Skeletal muscle tissue (tissue), 4 donors: ENCODE data around the gene NTSR2. TPM values are rescaled to one million over a fixed set of nuclear protein-coding genes. Genes with fewer than 3 reads are reported as not detected.

Experiments used
- H3K27ac ChIP-seq: one replicate; pipeline ENCODE4 v1.7.0; 2013; ENCODE audit warnings: mild to moderate bottlenecking, low read depth, low read length, inconsistent platforms
- H3K27me3 ChIP-seq, 3 donors: one replicate each; pipeline ENCODE4 v1.7.0; 2013; ENCODE audit warnings: low read length in 3 of 3; ENCODE audit not compliant: control insufficient read depth in 3 of 3, insufficient read depth in 3 of 3
- H3K36me3 ChIP-seq, 3 donors: one replicate each; pipeline ENCODE4 v1.7.0; 2013; ENCODE audit warnings: low read length in 3 of 3; ENCODE audit not compliant: control insufficient read depth in 3 of 3, insufficient read depth in 3 of 3
- H3K4me1 ChIP-seq, 3 donors: one replicate each; pipeline ENCODE4 v1.7.0; 2013; ENCODE audit warnings: low read length in 3 of 3, mild to moderate bottlenecking in 3 of 3; ENCODE audit not compliant: control insufficient read depth in 3 of 3, insufficient read depth in 3 of 3
- H3K4me3 ChIP-seq, 3 donors: one replicate each; pipeline ENCODE4 v1.7.0; 2013; ENCODE audit warnings: low read length in 3 of 3
- H3K9ac ChIP-seq, 3 donors: one replicate each; pipeline ENCODE4 v1.7.0; 2013; ENCODE audit warnings: low read length in 3 of 3, mild to moderate bottlenecking in 3 of 3, moderate library complexity in 2 of 3, low read depth in 1 of 3
- H3K9me3 ChIP-seq, 3 donors: one replicate each; pipeline ENCODE4 v1.7.0; 2013; ENCODE audit warnings: low read length in 3 of 3; ENCODE audit not compliant: control insufficient read depth in 3 of 3
- total RNA-seq: library from RNA; depleted of rRNA; stranded (reverse); fragments of >200 nt; gene quantifications from one replicate; pipeline ENCODE4 v1.2.3, GENCODE V29; 2014
- donor health status: Osteomylitis.

The NTSR2 gene
- total RNA-seq, 1 donor from 2014 or later: not detected

DNA sequence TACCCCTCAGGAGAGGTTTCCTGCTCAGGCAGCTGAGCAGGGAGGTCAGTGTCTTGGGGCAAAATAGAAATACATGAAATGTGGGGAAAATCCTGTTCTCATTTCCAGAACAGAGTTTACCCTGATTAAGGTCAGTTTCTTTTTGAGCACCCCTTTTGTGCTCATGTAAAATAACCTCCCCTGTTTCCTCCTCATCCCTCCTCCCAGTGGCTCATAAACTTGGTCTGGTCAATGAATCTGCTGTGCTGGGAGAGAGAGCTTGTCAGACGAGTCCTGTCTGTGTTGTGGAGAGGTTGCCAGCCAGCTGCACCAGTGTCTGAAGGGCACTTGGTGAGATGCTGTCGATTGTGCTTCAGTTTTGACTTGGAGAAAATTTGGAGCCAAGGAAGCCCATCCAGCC is 48.6 kb downstream of the NTSR2 start:
- Histone ChIP-seq H3K4me1 (no peaks in the 10 kb centered on the region), H3K27me3 (no peaks in the 10 kb centered on the region), H3K36me3 (peaks cover 0 to 9% (median 5%) of the 10 kb centered on the region in 3 donors), H3K27ac (no peak overlapping the region), H3K9ac (no peak overlapping the region), H3K4me3 (no peak overlapping the region), H3K9me3 (no peaks in the 10 kb centered on the region)

GRCh38 chr2:11618708-11619062 is 51.3 kb downstream of the NTSR2 start:
- no peaks in the 10 kb centered on the region for H3K4me1 ChIP-seq
- no peak overlapping the region for H3K9ac ChIP-seq
- H3K27ac ChIP-seq: no peak overlapping the region
- H3K4me3 ChIP-seq: no peak overlapping the region
- H3K36me3 ChIP-seq: peaks cover 0 to 6% (median 0%) of the 10 kb centered on the region in 3 donors
- no peaks in the 10 kb centered on the region for H3K9me3 ChIP-seq
- H3K27me3 ChIP-seq: no peaks in the 10 kb centered on the region

- H3K4me1 ChIP-seq: no peaks in the 10 kb centered on the region
- H3K27ac ChIP-seq: no peak overlapping the region
- no peak overlapping the region for H3K9ac ChIP-seq
- H3K4me3 ChIP-seq: no peak overlapping the region
- H3K36me3 ChIP-seq: peaks cover 0 to 6% (median 0%) of the 10 kb centered on the region in 3 donors
- H3K27me3 ChIP-seq: no peaks in the 10 kb centered on the region
- H3K9me3 ChIP-seq: no peaks in the 10 kb centered on the region
Observed at GRCh38 chr2:11617984-11618707, 51.8 kb downstream of the NTSR2 start.

DNA sequence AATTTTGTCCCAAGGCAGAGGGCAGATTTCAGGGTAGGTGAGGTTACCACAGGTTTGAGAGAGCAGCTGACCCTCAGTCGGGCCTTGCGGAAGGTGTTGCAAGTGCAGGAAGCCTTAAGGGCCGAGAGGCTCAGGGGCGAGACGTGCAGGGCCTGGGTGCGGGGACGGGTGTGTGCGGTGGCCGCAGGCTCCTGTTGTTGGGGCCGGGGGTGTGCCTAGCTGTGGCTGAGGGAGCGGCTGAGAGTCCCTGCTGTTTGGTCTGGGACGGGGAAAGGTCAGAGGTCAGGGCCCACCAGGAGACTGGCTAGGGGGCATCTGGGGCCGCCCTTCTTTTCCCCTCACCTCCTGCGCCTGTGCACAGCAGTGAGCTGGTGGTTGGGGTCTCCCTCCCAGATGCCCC is 52.5 kb downstream of the NTSR2 start:
- no peak overlapping the region for H3K9ac ChIP-seq
- H3K4me3 ChIP-seq: no peak overlapping the region
- no peak overlapping the region for H3K27ac ChIP-seq
- H3K4me1 ChIP-seq: no peaks in the 10 kb centered on the region
- peaks cover 0 to 8% (median 0%) of the 10 kb centered on the region in 3 donors for H3K36me3 ChIP-seq
- no peaks in the 10 kb centered on the region for H3K9me3 ChIP-seq
- H3K27me3 ChIP-seq: no peaks in the 10 kb centered on the region

- Histone ChIP-seq H3K36me3 (peaks cover 0 to 8% (median 0%) of the 10 kb centered on the region in 3 donors), H3K27me3 (no peaks in the 10 kb centered on the region), H3K9ac (no peak overlapping the region), H3K27ac (no peak overlapping the region), H3K4me3 (no peak overlapping the region), H3K9me3 (no peaks in the 10 kb centered on the region), H3K4me1 (no peaks in the 10 kb centered on the region)
Observed at GRCh38 chr2:11616851-11617415, 53.1 kb downstream of the NTSR2 start.

GRCh38 chr2:11616097-11616687 is 53.8 kb downstream of the NTSR2 start:
- Histone ChIP-seq H3K36me3 (peaks cover 0 to 8% (median 0%) of the 10 kb centered on the region in 3 donors), H3K9ac (no peak overlapping the region), H3K4me1 (no peaks in the 10 kb centered on the region), H3K27me3 (no peaks in the 10 kb centered on the region), H3K9me3 (no peaks in the 10 kb centered on the region), H3K4me3 (no peak overlapping the region), H3K27ac (no peak overlapping the region)

- Histone ChIP-seq H3K9me3 (no peaks in the 10 kb centered on the region), H3K9ac (no peak overlapping the region), H3K36me3 (peaks cover 0 to 9% (median 0%) of the 10 kb centered on the region in 3 donors), H3K4me1 (no peaks in the 10 kb centered on the region), H3K27me3 (no peaks in the 10 kb centered on the region), H3K4me3 (no peak overlapping the region), H3K27ac (no peak overlapping the region)
Observed at GRCh38 chr2:11615209-11615608, 54.8 kb downstream of the NTSR2 start.

- no peaks in the 10 kb centered on the region for H3K9me3 ChIP-seq
- H3K4me3 ChIP-seq: no peak overlapping the region
- H3K9ac ChIP-seq: no peak overlapping the region
- no peaks in the 10 kb centered on the region for H3K4me1 ChIP-seq
- H3K36me3 ChIP-seq: peaks cover 0 to 9% (median 0%) of the 10 kb centered on the region in 3 donors
- H3K27me3 ChIP-seq: no peaks in the 10 kb centered on the region
- no peak overlapping the region for H3K27ac ChIP-seq
Observed at GRCh38 chr2:11613297-11613696, 56.7 kb downstream of the NTSR2 start.

DNA sequence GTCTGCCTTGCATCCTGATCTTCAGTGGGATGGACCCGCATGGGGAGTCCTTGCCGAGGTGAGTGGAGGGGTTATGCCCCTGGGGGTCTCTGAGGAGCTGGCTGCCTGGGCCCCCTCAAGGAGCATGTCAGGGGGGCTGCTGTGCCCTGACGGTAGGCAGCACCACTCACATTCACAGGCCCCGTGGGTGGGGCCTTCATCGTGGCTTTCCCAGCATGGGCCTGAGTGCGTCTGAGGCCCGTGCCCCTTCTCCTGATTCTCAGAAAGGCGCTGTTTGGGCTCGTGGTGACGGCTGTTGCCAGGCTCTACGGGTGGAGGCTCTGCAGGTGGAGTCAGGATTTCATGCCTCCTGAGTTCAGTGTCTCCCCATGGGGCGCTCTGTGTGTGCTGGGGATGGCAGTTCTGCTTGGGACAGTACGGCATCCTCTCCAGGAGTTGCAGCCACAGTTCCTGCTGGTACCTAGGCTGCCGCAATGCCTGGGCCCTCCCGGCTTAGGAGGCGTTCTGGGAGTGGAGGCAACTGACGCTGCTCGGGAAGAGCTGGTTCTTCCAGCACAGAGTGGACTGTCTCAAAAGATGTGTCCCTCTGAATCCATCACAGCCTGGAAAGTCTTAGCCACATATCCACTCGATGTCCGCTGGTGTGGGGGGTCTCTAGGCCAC is 57.3 kb downstream of the NTSR2 start:
- H3K4me3 ChIP-seq: no peak overlapping the region

GRCh38 chr2:11611251-11611650 is 58.7 kb downstream of the NTSR2 start:
- Histone ChIP-seq H3K9me3 (no peaks in the 10 kb centered on the region), H3K9ac (no peak overlapping the region), H3K4me3 (no peak overlapping the region), H3K36me3 (peaks cover 0 to 5% (median 0%) of the 10 kb centered on the region in 3 donors), H3K4me1 (no peaks in the 10 kb centered on the region), H3K27ac (no peak overlapping the region), H3K27me3 (no peaks in the 10 kb centered on the region)

More for the DNA sequence above, 57.3 kb downstream of the NTSR2 start:
- Histone ChIP-seq H3K4me1 (no peaks in the 10 kb centered on the region), H3K27ac (no peak overlapping the region), H3K9ac (no peak overlapping the region), H3K27me3 (no peaks in the 10 kb centered on the region), H3K9me3 (no peaks in the 10 kb centered on the region), H3K36me3 (peaks cover 0 to 9% (median 0%) of the 10 kb centered on the region in 3 donors)
